Stimulated activated CD4-positive, alpha-beta T cell treated with anti-CD3 and anti-CD28 coated beads, TNF-alpha, amount 100 ng/mL, for 48 hours (primary cell): ENCODE data around the gene ARL6IP4.

Experiments
- DNase-seq, 3 donors: peaks; one replicate each; pipeline ENCODE4 v3.0.0-alpha.2; 2020; ENCODE audit warnings: low read depth in 3 of 3

The ARL6IP4 gene

GRCh38 chr12:122958198-122958888 is 22.1 kb upstream of the ARL6IP4 start:
- DNase-seq, result no peak

GRCh38 chr12:122959566-122960192 is 20.8 kb upstream of the ARL6IP4 start:
- DNase-seq, result no peak

GRCh38 chr12:122960193-122960569 is 20.3 kb upstream of the ARL6IP4 start:
- DNase-seq, result no peak

- no peak for DNase-seq
Observed at GRCh38 chr12:122961531-122962329, 18.8 kb upstream of the ARL6IP4 start.

- no peak for DNase-seq
Observed at GRCh38 chr12:122963941-122964265, 16.6 kb upstream of the ARL6IP4 start.

- no peak for DNase-seq
Observed at GRCh38 chr12:122964439-122965257, 15.8 kb upstream of the ARL6IP4 start.

GRCh38 chr12:122965321-122965751 is 15.1 kb upstream of the ARL6IP4 start:
- no peak for DNase-seq

- DNase-seq, result peak; percentile 90 to 99 (median 94)
Observed at GRCh38 chr12:122965851-122966742, 14.4 kb upstream of the ARL6IP4 start, which contains the start of gene ABCB9. Gene ABCB9 (minus strand): TSS chr12:122966463. CDS start chr12:122960235, 6,228 bp downstream.

- DNase-seq, result no peak
Observed at GRCh38 chr12:122966743-122967550, 13.5 kb upstream of the ARL6IP4 start.

- DNase-seq, result no peak
Observed at GRCh38 chr12:122968104-122968503, 12.4 kb upstream of the ARL6IP4 start.

- DNase-seq, result no peak
Observed at GRCh38 chr12:122969676-122970075, 10.8 kb upstream of the ARL6IP4 start.

GRCh38 chr12:122974274-122974891 is 6.1 kb upstream of the ARL6IP4 start:
- DNase-seq, result peak; percentile 98

GRCh38 chr12:122974892-122975789 is 5.3 kb upstream of the ARL6IP4 start, which contains the start of gene OGFOD2:
Gene OGFOD2 (plus strand): TSS chr12:122975244. CDS start chr12:122975252, 8 bp downstream.
- peak; percentile 88 to 92 (median 91) for DNase-seq

- no peak for DNase-seq
Observed at GRCh38 chr12:122975790-122976647, 4.5 kb upstream of the ARL6IP4 start.

- no peak for DNase-seq
Observed at GRCh38 chr12:122976648-122976975, 3.9 kb upstream of the ARL6IP4 start.

GRCh38 chr12:122977153-122977552 is 3.3 kb upstream of the ARL6IP4 start:
- no peak for DNase-seq

- no peak for DNase-seq
Observed at GRCh38 chr12:122977655-122978392, 2.7 kb upstream of the ARL6IP4 start.
